HCT116 (cell line): ENCODE data around the gene SPRYD4. TPM values are rescaled to one million over a fixed set of nuclear protein-coding genes. Genes with fewer than 3 reads are reported as not detected.

ENCODE experiments used
- ATAC-seq: fragments of 200-7000 bp; cut with Tn5 transposase; 2 replicates; pipeline ENCODE4 v1.9.1; 2020; ENCODE audit warnings: mild to moderate bottlenecking, moderate library complexity
- BruUV-seq: library from RNA; stranded (reverse); fragments of 400-500 nt; replicated peaks from 2 replicates; lab custom pipeline; 2021; lab: Mats Ljungman, UMichigan
- CTCF ChIA-PET: fragments of 300-600 bp; sonication (Branson Sonifier 250); formaldehyde crosslinking; loops from one replicate; lab custom pipeline; 2021; ENCODE audit warnings: antibody characterized with exemption; lab: Charles Lee
- POLR2A ChIA-PET: fragments of 300-600, 350-600 bp; sonication (Branson Sonifier 250); formaldehyde crosslinking; loops from one replicate; lab custom pipeline; 2021; ENCODE audit warnings: antibody characterized with exemption; lab: Charles Lee
- RAD21 ChIA-PET, 2 experiments: fragments of 300-600 bp; sonication (Branson Sonifier 250); formaldehyde crosslinking; loops; one replicate each; lab custom pipeline; 2023; ENCODE audit warnings: low total read pairs in 2 of 2; ENCODE audit not compliant: uncharacterized antibody in 2 of 2, unreplicated experiment in 2 of 2, low non-redundant PET in 1 of 2; lab: Charles Lee
- DNase-seq: peaks from one replicate; pipeline ENCODE4 v3.0.0-alpha.2; 2010; ENCODE audit warnings: low read depth, low spot score
- H2AFZ ChIP-seq: fragments of 200-600 bp; shearing (Covaris generic), sonication (generic); 2 replicates; pipeline ENCODE4 v1.6.1; 2017; ENCODE audit warnings: low read depth, mixed run types, mixed read lengths, antibody characterized with exemption, low read length; ENCODE audit not compliant: poor library complexity, severe bottlenecking
- H3K27ac ChIP-seq: 2 replicates; pipeline ENCODE4 v1.5.1; 2012; ENCODE audit warnings: low read depth, low read length
- H3K27me3 ChIP-seq: fragments of 200-600 bp; sonication (generic); 2 replicates; pipeline ENCODE4 v1.6.1; 2016; ENCODE audit warnings: mixed run types, low read length, mixed read lengths; ENCODE audit not compliant: insufficient read depth
- H3K36me3 ChIP-seq, 2 experiments: fragments of 200-500 bp in 1 of 2; fragments of 200-600 bp in 1 of 2; sonication (Bioruptor generic) in 1 of 2; sonication (generic) in 1 of 2; 2 replicates each; pipeline versions ENCODE4 v1.5.1 to v1.6.1; 2014 to 2016; ENCODE audit warnings: low read length in 2 of 2, inconsistent platforms in 1 of 2, mixed read lengths in 1 of 2, mixed run types in 1 of 2; ENCODE audit not compliant: insufficient read depth in 2 of 2, control insufficient read depth in 1 of 2
- H3K4me1 ChIP-seq, 2 experiments: fragments of 200-600 bp in 1 of 2; sonication (generic) in 1 of 2; 2 replicates each; pipeline versions ENCODE4 v1.5.1 to v1.6.1; 2012 to 2017; ENCODE audit warnings: low read length in 2 of 2, inconsistent platforms in 1 of 2, mild to moderate bottlenecking in 1 of 2, mixed read lengths in 1 of 2, mixed run types in 1 of 2, moderate library complexity in 1 of 2; ENCODE audit not compliant: insufficient read depth in 2 of 2, control insufficient read depth in 1 of 2
- H3K4me2 ChIP-seq: fragments of 200-600 bp; sonication (generic); 2 replicates; pipeline ENCODE4 v1.6.1; 2017; ENCODE audit warnings: mixed run types, low read length, mixed read lengths
- H3K4me3 ChIP-seq, 2 experiments: fragments of 200-600 bp in 1 of 2; sonication (generic) in 1 of 2; replicated peaks in 1 of 2; 2 replicates each; pipeline ENCODE4 v1.5.1; 2011 to 2016; ENCODE audit warnings: low read length in 2 of 2, control low read depth in 1 of 2, low read depth in 1 of 2, mild to moderate bottlenecking in 1 of 2, mixed read lengths in 1 of 2, mixed run types in 1 of 2
- H3K79me2 ChIP-seq: fragments of 200-600 bp; sonication (generic); 2 replicates; pipeline ENCODE4 v1.6.1; 2017; ENCODE audit warnings: mild to moderate bottlenecking, mixed run types, low read length, moderate library complexity, mixed read lengths; ENCODE audit not compliant: insufficient read depth
- H3K9ac ChIP-seq: fragments of 200-600 bp; sonication (generic); 2 replicates; pipeline ENCODE4 v1.6.1; 2016; ENCODE audit warnings: low read length, mixed read lengths
- H3K9me2 ChIP-seq: fragments of 200-600 bp; sonication (generic), shearing (Covaris generic); 2 replicates; pipeline ENCODE4 v1.6.1; 2017; ENCODE audit warnings: mixed run types, mild to moderate bottlenecking, moderate library complexity; ENCODE audit not compliant: insufficient read depth
- H3K9me3 ChIP-seq, 2 experiments: fragments of 200-500 bp in 1 of 2; fragments of 200-600 bp in 1 of 2; sonication (Bioruptor generic) in 1 of 2; sonication (generic) in 1 of 2; 2 replicates each; pipeline ENCODE4 v1.6.1; 2014 to 2017; ENCODE audit warnings: low read length in 2 of 2, mixed read lengths in 2 of 2, inconsistent platforms in 1 of 2, low read depth in 1 of 2, mild to moderate bottlenecking in 1 of 2, mixed run types in 1 of 2, moderate library complexity in 1 of 2; ENCODE audit not compliant: control insufficient read depth in 1 of 2, insufficient read depth in 1 of 2
- H4K20me1 ChIP-seq: fragments of 200-600 bp; sonication (generic), shearing (Covaris generic); 2 replicates; pipeline ENCODE4 v1.6.1; 2017; ENCODE audit warnings: mixed run types, mild to moderate bottlenecking, moderate library complexity; ENCODE audit not compliant: insufficient read depth
- CBX3 ChIP-seq: IDR thresholded peaks from 2 replicates; pipeline ENCODE4 v1.6.1; 2012; ENCODE audit warnings: low read depth
- CEBPB ChIP-seq: IDR thresholded peaks from 2 replicates; pipeline ENCODE4 v1.6.1; 2012; ENCODE audit warnings: low read depth
- EGR1 ChIP-seq: IDR thresholded peaks from 2 replicates; pipeline ENCODE4 v1.6.1; 2012; ENCODE audit warnings: low read depth
- ELF1 ChIP-seq: IDR thresholded peaks from 2 replicates; pipeline ENCODE4 v1.6.1; 2012; ENCODE audit warnings: low read depth, borderline replicate concordance
- EZH2 ChIP-seq: fragments of 200-600 bp; sonication (generic); IDR thresholded peaks from 2 replicates; pipeline ENCODE4 v1.6.1; 2017; ENCODE audit warnings: antibody characterized with exemption, mixed run types
- EZH2phosphoT487 ChIP-seq: fragments of 200-600 bp; IDR thresholded peaks from 2 replicates; pipeline ENCODE4 v1.6.1; 2018; ENCODE audit warnings: antibody characterized with exemption, borderline replicate concordance
- FOSL1 ChIP-seq: IDR thresholded peaks from 2 replicates; pipeline ENCODE4 v1.6.1; 2012; ENCODE audit warnings: low read depth
- JUND ChIP-seq: IDR thresholded peaks from 2 replicates; pipeline ENCODE4 v1.6.1; 2012
- POLR2A ChIP-seq: IDR thresholded peaks from 2 replicates; pipeline ENCODE4 v1.7.0; 2011; ENCODE audit warnings: borderline replicate concordance; ENCODE audit not compliant: insufficient read depth, insufficient read length; ENCODE audit errors: extremely low read depth
- POLR2AphosphoS5 ChIP-seq: IDR thresholded peaks from 2 replicates; pipeline ENCODE4 v1.6.1; 2011; ENCODE audit warnings: mild to moderate bottlenecking, low read depth, low read length, moderate library complexity
- SP1 ChIP-seq: IDR thresholded peaks from 2 replicates; pipeline ENCODE4 v1.6.1; 2012; ENCODE audit warnings: low read depth
- SRF ChIP-seq: IDR thresholded peaks from 2 replicates; pipeline ENCODE4 v1.6.1; 2012; ENCODE audit warnings: low read depth
- TCF7L2 ChIP-seq: IDR thresholded peaks from 2 replicates; pipeline ENCODE4 v1.7.0; 2011; ENCODE audit warnings: borderline replicate concordance, inconsistent platforms; ENCODE audit not compliant: insufficient read depth, insufficient read length; ENCODE audit errors: extremely low read depth
- YY1 ChIP-seq: IDR thresholded peaks from 2 replicates; pipeline ENCODE4 v1.6.1; 2011; ENCODE audit warnings: low read length, low read depth, moderate library complexity, mild to moderate bottlenecking; ENCODE audit not compliant: insufficient replicate concordance; ENCODE audit errors: extremely low read depth
- ZBTB33 ChIP-seq: IDR thresholded peaks from 2 replicates; pipeline ENCODE4 v1.6.1; 2011; ENCODE audit warnings: mild to moderate bottlenecking, low read length, moderate library complexity; ENCODE audit not compliant: insufficient replicate concordance; ENCODE audit errors: extremely low read depth
- ZFX ChIP-seq: fragments of 450-650 bp; IDR thresholded peaks from 2 replicates; pipeline ENCODE4 v1.6.1; 2017
- ZNF274 ChIP-seq: fragments of 200-500 bp; sonication (Bioruptor generic); IDR thresholded peaks from 2 replicates; pipeline ENCODE4 v1.6.1; 2014; ENCODE audit warnings: mild to moderate bottlenecking, low read depth, low read length, inconsistent platforms
- intact Hi-C: fragments of 100-400 bp; cut with micrococcal nuclease; formaldehyde crosslinking; loops from 2 replicates; pipeline ENCODE4 v1.10.0; 2022
- total RNA-seq: library from RNA; stranded (reverse); gene quantifications from one replicate; pipeline ENCODE4 v1.2.1, GENCODE V29; 2021; ENCODE audit not compliant: unreplicated experiment
- TF ChIP-seq, protein P1 (sequence below): IDR thresholded peaks from 2 replicates; pipeline ENCODE4 v1.6.1; 2012
- TF ChIP-seq, protein P2 (sequence below), 3 experiments: fragments of 200-600 bp in 1 of 3; sonication (generic) in 1 of 3; IDR thresholded peaks in 2 of 3; conservative IDR thresholded peaks in 1 of 3; 2 replicates each; pipeline ENCODE4 v1.5.1; 2012 to 2017; ENCODE audit warnings: low read depth in 2 of 3, low read length in 2 of 3, antibody characterized with exemption in 1 of 3, borderline replicate concordance in 1 of 3, control low read depth in 1 of 3, mild to moderate bottlenecking in 1 of 3, mixed read lengths in 1 of 3, mixed run types in 1 of 3, moderate library complexity in 1 of 3; ENCODE audit not compliant: insufficient read depth in 1 of 3
- TF ChIP-seq, protein P3 (sequence below): IDR thresholded peaks from 2 replicates; pipeline ENCODE4 v1.6.1; 2012

The SPRYD4 gene
- total RNA-seq, 1 experiment from 2014 or later: 2.5 TPM

DNA sequence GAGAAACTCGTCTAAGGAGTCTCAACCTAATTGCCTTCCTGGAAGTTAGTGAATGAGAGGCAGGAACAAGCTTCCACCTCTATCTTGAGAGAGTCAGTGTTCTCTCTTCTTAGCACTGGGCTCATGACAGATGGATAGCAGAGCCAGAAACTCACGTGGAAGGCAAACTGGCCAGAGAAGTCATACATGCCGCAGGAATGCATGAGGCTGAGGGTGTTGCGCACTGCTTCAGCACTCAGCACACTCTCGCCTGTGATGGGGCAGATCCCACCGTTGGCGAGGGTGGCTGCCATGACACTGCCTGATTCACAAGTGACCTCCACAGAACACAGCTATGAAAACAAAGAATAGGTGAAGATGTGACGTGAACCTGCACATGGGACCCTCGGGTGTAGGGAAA is 6.0 kb downstream of the SPRYD4 start:
- DNase-seq (no peak), ATAC-seq (no peak)
- Histone ChIP-seq H3K27me3 (no peaks in the 10 kb centered on the region), H3K4me1 (peaks cover 0 to 5% of the 10 kb centered on the region in 2 experiments; a peak in 2 of 4 replicates), H3K4me3 (no peak overlapping the region), H3K36me3 (peaks cover 0 to 17% of the 10 kb centered on the region in 2 experiments; a peak in 2 of 4 replicates), H2AFZ (no peak overlapping the region), H4K20me1 (no peaks in the 10 kb centered on the region), H3K9me2 (no peaks in the 10 kb centered on the region), H3K9me3 (no peaks in the 10 kb centered on the region), H3K79me2 (peaks cover 24% of the 10 kb centered on the region), H3K27ac (no peak overlapping the region), H3K9ac (no peak overlapping the region), H3K4me2 (no peak overlapping the region)
- TF ChIP-seq YY1: no peak
- TF ChIP-seq EGR1: no peak
- TF ChIP-seq FOSL1: no peak
- TF ChIP-seq CEBPB: no peak
- TF ChIP-seq, protein P1, sequence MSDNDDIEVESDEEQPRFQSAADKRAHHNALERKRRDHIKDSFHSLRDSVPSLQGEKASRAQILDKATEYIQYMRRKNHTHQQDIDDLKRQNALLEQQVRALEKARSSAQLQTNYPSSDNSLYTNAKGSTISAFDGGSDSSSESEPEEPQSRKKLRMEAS: no peak
- no peak for TF ChIP-seq ELF1
- no peak for TF ChIP-seq EZH2phosphoT487
- no peak for TF ChIP-seq EZH2
- no peak for TF ChIP-seq POLR2AphosphoS5
- TF ChIP-seq, protein P2, sequence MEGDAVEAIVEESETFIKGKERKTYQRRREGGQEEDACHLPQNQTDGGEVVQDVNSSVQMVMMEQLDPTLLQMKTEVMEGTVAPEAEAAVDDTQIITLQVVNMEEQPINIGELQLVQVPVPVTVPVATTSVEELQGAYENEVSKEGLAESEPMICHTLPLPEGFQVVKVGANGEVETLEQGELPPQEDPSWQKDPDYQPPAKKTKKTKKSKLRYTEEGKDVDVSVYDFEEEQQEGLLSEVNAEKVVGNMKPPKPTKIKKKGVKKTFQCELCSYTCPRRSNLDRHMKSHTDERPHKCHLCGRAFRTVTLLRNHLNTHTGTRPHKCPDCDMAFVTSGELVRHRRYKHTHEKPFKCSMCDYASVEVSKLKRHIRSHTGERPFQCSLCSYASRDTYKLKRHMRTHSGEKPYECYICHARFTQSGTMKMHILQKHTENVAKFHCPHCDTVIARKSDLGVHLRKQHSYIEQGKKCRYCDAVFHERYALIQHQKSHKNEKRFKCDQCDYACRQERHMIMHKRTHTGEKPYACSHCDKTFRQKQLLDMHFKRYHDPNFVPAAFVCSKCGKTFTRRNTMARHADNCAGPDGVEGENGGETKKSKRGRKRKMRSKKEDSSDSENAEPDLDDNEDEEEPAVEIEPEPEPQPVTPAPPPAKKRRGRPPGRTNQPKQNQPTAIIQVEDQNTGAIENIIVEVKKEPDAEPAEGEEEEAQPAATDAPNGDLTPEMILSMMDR (IDR thresholded peaks at IDR 0.05 in 2 of 3, conservative IDR thresholded peaks at IDR 0.05 in 1 of 3; ENCODE audit: borderline replicate concordance in 1 of 3, insufficient read depth in 1 of 3, low read depth in 2 of 3, low read length in 2 of 3): no peak
- no peak for TF ChIP-seq SP1
- no peak for TF ChIP-seq CBX3
- no peak for TF ChIP-seq JUND
- TF ChIP-seq SRF: no peak
- no peak for TF ChIP-seq ZFX
- TF ChIP-seq, protein P3, sequence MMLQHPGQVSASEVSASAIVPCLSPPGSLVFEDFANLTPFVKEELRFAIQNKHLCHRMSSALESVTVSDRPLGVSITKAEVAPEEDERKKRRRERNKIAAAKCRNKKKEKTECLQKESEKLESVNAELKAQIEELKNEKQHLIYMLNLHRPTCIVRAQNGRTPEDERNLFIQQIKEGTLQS: no peak
- no peak for TF ChIP-seq TCF7L2
- TF ChIP-seq ZBTB33: no peak
- TF ChIP-seq ZNF274: no peak
- no peak for TF ChIP-seq POLR2A
- BruUV-seq: no TSS peak
- intact Hi-C loops: no loop called here
- ChIA-PET RAD21 (no interaction called here), POLR2A (interaction anchor here (1.0 kb wide), 1 partner anchor 16 kb away, joined by 3 read pairs; no protein-coding TSS in a partner anchor), CTCF (no interaction called here)
